NCI-H1417 treated with DMSO at 0.1 percent for 48 hours (cell line): ENCODE results near the gene PIMREG.
A peak's percentile ranks its signal among the peaks of the same experiment; 100 is the strongest.

Experiments used
- DNase-seq: peaks from one replicate; lab custom pipeline; 2025; lab: John Stamatoyannopoulos, UW

PIMREG gene, protein sequence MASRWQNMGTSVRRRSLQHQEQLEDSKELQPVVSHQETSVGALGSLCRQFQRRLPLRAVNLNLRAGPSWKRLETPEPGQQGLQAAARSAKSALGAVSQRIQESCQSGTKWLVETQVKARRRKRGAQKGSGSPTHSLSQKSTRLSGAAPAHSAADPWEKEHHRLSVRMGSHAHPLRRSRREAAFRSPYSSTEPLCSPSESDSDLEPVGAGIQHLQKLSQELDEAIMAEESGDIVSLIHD

GRCh38 chr17:6443692-6444570 lies at the start of gene PIMREG:
PIMREG (plus strand) TSS chr17:6444455; CDS start chr17:6445111, 656 bp downstream.
- DNase-seq = peak; percentile 44

GRCh38 chr17:6398955-6399354 lies 45.3 kb upstream of the PIMREG start:
- no peak for DNase-seq

GRCh38 chr17:6402258-6402657 lies 42.0 kb upstream of the PIMREG start:
- no peak for DNase-seq

- no peak for DNase-seq
Observed at GRCh38 chr17:6408276-6408675, 36.0 kb upstream of the PIMREG start.

GRCh38 chr17:6408735-6409134 lies 35.5 kb upstream of the PIMREG start:
- DNase-seq = no peak

GRCh38 chr17:6413065-6413464 lies 31.2 kb upstream of the PIMREG start:
- peak; percentile 5 for DNase-seq

DNA sequence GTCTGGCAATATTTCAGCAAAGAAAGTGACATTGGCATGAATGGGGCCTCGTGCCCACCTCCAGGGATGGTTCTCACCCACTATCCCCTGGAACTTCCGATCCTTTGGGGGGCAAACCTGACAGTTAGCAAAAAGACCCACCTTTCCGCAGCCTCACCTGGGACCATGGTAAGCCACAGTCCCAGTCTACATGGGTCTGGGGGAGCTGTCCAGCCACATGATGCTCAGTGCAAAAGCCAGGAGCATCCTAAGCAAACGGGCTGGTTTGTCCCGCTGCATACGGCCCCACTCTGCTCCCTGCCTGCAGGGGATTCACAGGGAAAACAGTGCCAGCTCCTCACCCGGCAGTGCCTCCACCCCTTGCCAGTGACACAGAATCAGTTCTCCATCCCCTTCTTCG lies 28.6 kb upstream of the PIMREG start:
- no peak for DNase-seq

DNA sequence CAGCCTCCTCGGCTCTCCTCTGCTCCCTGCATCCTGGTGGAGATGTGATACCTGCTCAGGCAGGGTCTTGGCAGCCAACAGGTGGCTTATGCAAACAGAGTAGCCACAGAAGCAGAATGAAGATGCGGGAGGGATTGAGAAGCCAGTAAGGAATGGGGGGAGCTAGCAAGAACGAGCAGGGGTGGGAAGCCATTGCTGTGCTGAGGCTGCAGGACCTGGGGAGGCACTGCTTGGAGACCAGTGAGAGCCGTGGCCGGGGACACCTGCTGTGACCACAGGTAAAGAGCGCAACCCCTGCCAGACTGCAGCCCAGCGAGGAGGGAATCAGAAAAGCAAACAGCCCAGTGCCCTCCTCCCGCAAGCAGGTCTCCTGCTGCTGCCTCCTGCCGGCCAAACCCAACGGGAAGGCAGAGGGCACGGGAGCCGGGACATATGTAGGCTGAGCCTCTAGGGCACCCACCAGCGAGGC lies 24.0 kb upstream of the PIMREG start:
- no peak for DNase-seq

- DNase-seq = peak; percentile 20
Observed at GRCh38 chr17:6421700-6422604, 22.3 kb upstream of the PIMREG start.

DNA sequence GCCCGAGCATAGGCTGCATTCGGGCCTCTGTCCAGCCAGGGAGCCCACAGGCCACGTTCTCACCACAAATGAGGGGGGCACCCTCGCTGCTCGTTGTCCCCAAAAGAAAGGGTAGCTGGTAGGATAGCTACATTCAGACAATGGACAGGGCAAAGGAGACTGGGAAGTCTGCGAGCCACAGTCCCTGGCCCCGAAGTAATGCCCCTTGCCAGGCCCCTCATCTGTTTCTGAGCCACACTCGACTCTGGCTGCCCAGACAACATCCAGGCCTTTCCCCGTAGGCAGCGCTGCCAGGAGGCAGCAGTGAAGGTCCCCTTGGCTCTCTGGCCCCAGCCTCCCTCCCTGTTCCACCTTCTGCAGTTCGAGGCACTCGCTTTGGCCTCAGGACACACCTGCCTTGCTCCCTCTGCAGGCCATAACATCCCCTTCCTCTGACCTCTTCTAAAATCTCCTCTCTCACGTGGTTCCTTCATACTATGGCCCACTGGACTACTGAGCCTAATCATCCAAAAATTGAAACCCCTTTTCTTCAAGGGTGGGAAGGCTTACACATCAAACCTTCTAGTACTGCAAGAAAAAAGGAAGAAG lies 21.5 kb upstream of the PIMREG start:
- DNase-seq = no peak

DNA sequence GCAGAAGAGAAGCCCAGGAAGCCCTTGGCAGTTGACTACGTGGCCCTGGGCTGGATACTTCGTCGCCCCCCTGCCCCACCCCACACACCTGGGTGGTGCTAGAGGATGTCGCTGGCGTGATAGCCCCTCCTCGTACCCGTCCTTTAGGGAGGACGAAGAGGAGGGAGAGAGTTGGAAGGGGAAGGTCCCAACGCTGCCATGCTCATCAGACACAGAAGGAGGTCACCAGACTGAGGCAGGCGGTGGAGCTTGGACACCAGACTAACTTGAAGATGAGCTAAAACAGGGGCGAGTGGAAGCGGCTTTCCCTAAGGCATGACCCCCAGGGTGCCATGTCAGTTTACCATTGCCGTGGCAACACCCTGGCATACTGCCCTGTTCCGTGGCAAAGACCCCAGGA lies 20.3 kb upstream of the PIMREG start:
- no peak for DNase-seq

- DNase-seq = no peak
Observed at GRCh38 chr17:6425407-6425806, 18.8 kb upstream of the PIMREG start.

DNA sequence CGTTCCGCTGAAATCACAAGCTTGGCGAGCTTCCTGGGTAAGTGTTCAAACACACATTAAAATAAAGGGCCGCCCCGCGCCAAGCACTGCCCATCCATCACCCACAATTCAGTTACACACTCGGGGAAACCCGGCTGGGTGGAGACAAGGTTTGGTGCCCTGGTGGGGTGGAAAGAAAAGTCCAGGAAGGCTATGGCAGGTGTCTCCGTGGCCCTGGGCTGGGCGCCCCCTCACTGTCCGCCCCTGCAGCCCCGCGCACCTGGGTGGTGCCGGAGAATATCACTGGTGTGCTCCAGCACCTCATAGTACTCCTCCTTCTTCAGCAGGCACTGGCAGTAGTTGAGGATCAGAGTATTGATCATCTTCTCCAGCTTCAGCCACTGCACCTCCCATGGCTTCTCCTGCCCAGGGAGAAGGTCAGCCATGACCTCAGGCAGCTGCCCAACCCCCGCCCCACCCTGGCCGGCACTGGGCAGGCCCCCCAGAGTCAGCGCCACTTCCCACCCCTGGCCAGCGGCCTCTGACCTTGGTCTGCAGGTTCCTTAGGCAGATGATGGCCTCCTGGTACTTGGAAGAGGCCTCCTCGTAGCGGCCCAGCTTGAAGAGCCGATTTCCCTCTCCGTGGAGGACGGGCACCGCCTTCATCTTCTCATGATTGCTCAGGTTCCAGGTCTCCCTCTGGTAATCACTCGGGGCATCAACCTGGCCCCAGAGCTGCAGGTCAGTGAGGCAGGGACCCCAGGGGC lies 17.7 kb upstream of the PIMREG start:
- DNase-seq = no peak

- DNase-seq = no peak
Observed at GRCh38 chr17:6427279-6427781, 16.9 kb upstream of the PIMREG start.

DNA sequence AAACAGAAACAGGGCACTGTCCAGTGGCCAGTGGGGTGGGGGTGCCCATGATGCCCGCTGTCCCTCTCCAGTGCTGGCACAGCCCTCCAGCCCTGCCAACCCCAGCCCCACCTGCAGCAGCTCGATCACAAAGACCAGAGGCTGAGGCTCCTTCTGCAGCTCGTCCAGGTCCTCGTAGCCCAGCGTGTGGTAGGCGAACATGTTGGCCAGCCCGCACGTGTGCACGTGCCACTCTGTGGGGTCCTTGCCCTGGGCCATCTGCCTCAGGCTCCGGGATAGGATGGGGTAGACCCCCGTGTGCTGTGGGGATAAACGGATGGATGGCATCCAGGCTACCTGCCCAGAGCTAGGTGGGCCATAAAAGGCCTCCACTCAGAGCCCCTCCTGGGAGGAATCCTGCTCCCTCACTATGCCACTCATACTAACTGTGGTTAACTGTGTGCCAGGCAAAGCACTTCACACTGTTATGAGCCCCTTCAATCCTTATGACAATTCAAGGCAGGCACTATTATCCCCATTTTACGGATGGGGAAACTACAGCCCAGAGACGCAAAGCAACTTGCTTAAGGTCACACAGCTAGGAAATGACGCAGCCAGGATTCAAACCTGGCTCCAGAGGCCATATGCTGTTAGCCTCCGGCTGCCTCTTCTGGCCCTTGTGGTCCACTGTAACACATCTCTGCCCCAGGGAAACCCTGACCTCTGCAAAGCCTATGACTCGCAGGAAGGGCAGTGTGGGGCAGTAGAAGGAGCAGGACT lies 15.9 kb upstream of the PIMREG start:
- DNase-seq = no peak

GRCh38 chr17:6429266-6429665 lies 15.0 kb upstream of the PIMREG start:
- DNase-seq = no peak

- no peak for DNase-seq
Observed at GRCh38 chr17:6430769-6431168, 13.5 kb upstream of the PIMREG start.

DNA sequence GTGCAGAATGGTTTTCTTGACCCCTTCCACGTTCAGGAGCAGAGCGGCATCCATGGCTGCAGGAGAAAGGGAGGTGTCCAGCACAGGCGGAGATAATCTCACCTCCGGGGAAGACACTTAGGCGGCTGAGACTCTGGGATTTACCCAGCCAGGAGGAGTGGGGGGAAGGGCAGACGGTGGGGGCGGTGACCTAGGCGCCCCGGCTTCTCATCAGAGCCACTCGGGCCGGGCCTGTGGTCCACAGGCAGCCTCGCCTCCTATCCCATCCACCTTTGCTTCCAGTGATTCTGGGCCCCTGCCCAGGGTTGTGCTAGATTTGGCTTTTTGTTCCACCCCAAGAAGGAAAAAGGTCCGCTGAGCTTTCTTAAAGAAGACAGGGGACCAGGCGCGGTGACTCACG lies 9.2 kb upstream of the PIMREG start, which contains the start of gene AIPL1:
TSS of gene AIPL1 (minus strand) at position 71 of the 400 bp plus-strand sequence. CDS start at position 54, 17 bp downstream.
- no peak for DNase-seq

- DNase-seq = no peak
Observed at GRCh38 chr17:6435968-6436367, 8.3 kb upstream of the PIMREG start.

DNA sequence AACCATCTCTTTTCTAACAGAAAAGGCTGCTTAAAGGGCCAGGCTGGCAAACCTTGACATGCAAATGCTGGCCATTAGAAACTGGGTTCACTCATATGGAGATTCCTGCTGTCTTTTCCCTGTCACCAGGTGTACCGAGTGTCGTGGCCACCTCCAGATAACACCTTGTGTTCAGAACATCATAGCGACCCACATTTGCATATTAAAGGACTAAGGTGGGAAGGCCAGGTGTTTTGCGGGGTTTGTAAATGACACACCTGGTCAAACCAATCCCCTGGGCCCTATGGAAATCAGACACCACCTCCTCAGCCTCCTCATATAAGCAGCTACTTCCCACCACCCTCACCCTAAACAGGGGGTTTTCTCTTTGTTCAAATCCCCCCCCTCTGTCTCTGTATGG lies 6.8 kb upstream of the PIMREG start:
- no peak for DNase-seq
